Natural killer cell (primary cell): Measurements from ENCODE around the gene LRRC43. TPM values are rescaled to one million over a fixed set of nuclear protein-coding genes. Genes with fewer than 3 reads are reported as not detected.
A peak's percentile ranks its signal among the peaks of the same experiment; 100 is the strongest.

Experiments
- ATAC-seq, 3 donors: fragments of 150-1000 bp in 2 of 3; fragments of 200-7000 bp in 1 of 3; cut with Tn5 transposase; 1 replicate in 1 of 3; 2 replicates in 2 of 3; pipeline ENCODE4 v1.10.0; 2021; ENCODE audit warnings: mild to moderate bottlenecking in 2 of 3, moderate library complexity in 2 of 3
- DNase-seq, 2 donors: peaks; one replicate each; pipeline versions ENCODE4 v3.0.0 to v3.0.0-alpha.2; 2013 to 2021; ENCODE audit warnings: mixed read lengths in 1 of 2
- H3K27ac ChIP-seq: one replicate; pipeline ENCODE4 v1.5.1; 2013; ENCODE audit warnings: mild to moderate bottlenecking, low read length
- H3K27me3 ChIP-seq: one replicate; pipeline ENCODE4 v1.6.1; 2013; ENCODE audit warnings: low read length; ENCODE audit not compliant: control insufficient read depth, insufficient read depth
- H3K36me3 ChIP-seq: one replicate; pipeline ENCODE4 v1.6.1; 2013; ENCODE audit warnings: low read length; ENCODE audit not compliant: control insufficient read depth, insufficient read depth
- H3K4me1 ChIP-seq: one replicate; pipeline ENCODE4 v1.6.1; 2013; ENCODE audit warnings: low read length; ENCODE audit not compliant: control insufficient read depth, insufficient read depth
- H3K4me3 ChIP-seq: one replicate; pipeline ENCODE4 v1.5.1; 2013; ENCODE audit warnings: low read length
- H3K9me3 ChIP-seq: one replicate; pipeline ENCODE4 v1.6.1; 2013; ENCODE audit warnings: low read length; ENCODE audit not compliant: control insufficient read depth, insufficient read depth
- H3K27ac Mint-ChIP-seq, 2 donors: one replicate each; pipeline ENCODE4 v1.8.0; 2022; ENCODE audit warnings: mild to moderate bottlenecking in 2 of 2, mixed read lengths in 2 of 2, moderate library complexity in 1 of 2
- H3K27me3 Mint-ChIP-seq, 2 donors: one replicate each; pipeline ENCODE4 v1.8.0; 2022; ENCODE audit warnings: low read depth in 2 of 2, mixed read lengths in 2 of 2
- H3K36me3 Mint-ChIP-seq: one replicate; pipeline ENCODE4 v1.8.0; 2022; ENCODE audit warnings: mixed read lengths
- H3K4me1 Mint-ChIP-seq, 2 donors: one replicate each; pipeline ENCODE4 v1.8.0; 2022; ENCODE audit warnings: mixed read lengths in 2 of 2
- H3K4me3 Mint-ChIP-seq: one replicate; pipeline ENCODE4 v1.8.0; 2022; ENCODE audit warnings: mild to moderate bottlenecking, moderate library complexity, mixed read lengths
- H3K9me3 Mint-ChIP-seq, 2 donors: one replicate each; pipeline ENCODE4 v1.8.0; 2022; ENCODE audit warnings: mixed read lengths in 2 of 2
- CTCF ChIP-seq: fragments of 200-600 bp; IDR thresholded peaks from one replicate; pipeline ENCODE4 v1.8.0; 2022; ENCODE audit warnings: antibody characterized with exemption
- WGBS: methylation state at CpG from one replicate; pipeline ENCODE4 v1.1.7; 2013; ENCODE audit warnings: missing lambda C conversion rate; ENCODE audit not compliant: insufficient coverage; 5-methylcytosine and 5-hydroxymethylcytosine counted together
- intact Hi-C: fragments of 100-400 bp; cut with micrococcal nuclease; formaldehyde crosslinking; loops from one replicate; pipeline ENCODE4 v1.14.2; 2022
- total RNA-seq, 4 donors: library from RNA; stranded (reverse); fragments of 120-200 nt in 1 of 4; gene quantifications; one replicate each; pipeline versions ENCODE4 v1.2.3 to v1.2.4, GENCODE V29; 2013 to 2022

LRRC43 gene
- total RNA-seq, 3 donors from 2014 or later (not counting 1 experiment from before 2014, with no cell fraction given), result 5.0 to 18.5 (median 8.5) TPM

- WGBS, result 96% methylated on average over 15 of the region's 15 CpGs
- TF ChIP-seq CTCF, result no peak
- Histone ChIP-seq H3K9me3 (no peaks in the 10 kb centered on the region), H3K36me3 (peaks cover 57% of the 10 kb centered on the region), H3K27me3 (no peaks in the 10 kb centered on the region), H3K4me1 (no peaks in the 10 kb centered on the region), H3K4me3 (no peak overlapping the region), H3K27ac (no peak overlapping the region)
- Mint-ChIP-seq H3K4me1 (peaks cover 0 to 5% of the 10 kb centered on the region in 2 donors), H3K27me3 (no peaks in the 10 kb centered on the region), H3K4me3 (no peak overlapping the region), H3K9me3 (no peaks in the 10 kb centered on the region), H3K36me3 (no peaks in the 10 kb centered on the region), H3K27ac (no peak overlapping the region)
- ATAC-seq (no peak), DNase-seq (no peak)
- intact Hi-C loops, result no loop called here
Observed at GRCh38 chr12:122139266-122139665, 43.7 kb upstream of the LRRC43 start.

- Mint-ChIP-seq H3K27me3 (no peaks in the 10 kb centered on the region), H3K36me3 (no peaks in the 10 kb centered on the region), H3K27ac (no peak overlapping the region), H3K4me1 (peaks cover 0 to 5% of the 10 kb centered on the region in 2 donors), H3K4me3 (no peak overlapping the region), H3K9me3 (no peaks in the 10 kb centered on the region)
- WGBS, result 93% methylated on average over 7 of the region's 8 CpGs
- Histone ChIP-seq H3K27me3 (no peaks in the 10 kb centered on the region), H3K4me1 (no peaks in the 10 kb centered on the region), H3K4me3 (no peak overlapping the region), H3K27ac (no peak overlapping the region), H3K36me3 (peaks cover 55% of the 10 kb centered on the region), H3K9me3 (no peaks in the 10 kb centered on the region)
- TF ChIP-seq CTCF, result no peak
- DNase-seq (no peak), ATAC-seq (no peak)
- intact Hi-C loops, result no loop called here
Observed at GRCh38 chr12:122139941-122140340, 43.0 kb upstream of the LRRC43 start.

GRCh38 chr12:122140467-122141257 lies 42.3 kb upstream of the LRRC43 start:
- no peak overlapping the region for H3K4me3 Mint-ChIP-seq
- H3K27ac Mint-ChIP-seq, result no peak overlapping the region
- H3K4me1 Mint-ChIP-seq, result peaks cover 0 to 5% of the 10 kb centered on the region in 2 donors
- TF ChIP-seq CTCF, result no peak
- Histone ChIP-seq H3K9me3 (no peaks in the 10 kb centered on the region), H3K4me1 (no peaks in the 10 kb centered on the region), H3K27ac (no peak overlapping the region), H3K4me3 (no peak overlapping the region), H3K36me3 (peaks cover 48% of the 10 kb centered on the region), H3K27me3 (no peaks in the 10 kb centered on the region)
- no peaks in the 10 kb centered on the region for H3K36me3 Mint-ChIP-seq
- peak in 1 of 3 donors; percentile 8 for ATAC-seq
- intact Hi-C loops, result no loop called here
- H3K9me3 Mint-ChIP-seq, result no peaks in the 10 kb centered on the region
- no peak for DNase-seq
- 92% methylated on average over 19 of the region's 19 CpGs for WGBS
- no peaks in the 10 kb centered on the region for H3K27me3 Mint-ChIP-seq
